HG03342 (cell line): Measurements from ENCODE around the gene MRPS9.

ENCODE experiments used
- ATAC-seq: cut with Tn5 transposase; IDR thresholded peaks from one replicate; pipeline ENCODE4 v1.9.1; 2021; ENCODE audit warnings: mild to moderate bottlenecking, moderate library complexity; ENCODE audit not compliant: unreplicated experiment

The MRPS9 gene

DNA sequence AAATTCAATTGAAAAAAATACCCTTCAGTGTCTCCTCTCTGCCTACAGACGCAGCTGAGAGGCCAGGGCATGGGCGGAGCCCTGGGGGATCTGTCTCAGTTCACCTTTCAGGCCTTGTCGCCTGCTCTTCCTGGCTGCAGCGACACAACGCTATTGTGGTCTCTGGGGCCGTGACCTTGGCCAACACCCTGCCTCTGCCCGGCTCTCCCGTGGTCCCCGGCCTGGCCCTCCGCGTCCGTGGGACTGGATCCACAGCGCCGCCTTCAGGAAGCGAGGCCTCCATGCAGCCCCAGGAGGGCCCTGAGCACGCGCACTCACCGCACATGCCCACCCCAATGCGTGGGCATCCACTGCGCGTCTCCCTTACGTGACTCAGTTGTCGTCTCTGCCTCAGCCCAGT, 81.1 kb downstream of the MRPS9 start:
- no peak for ATAC-seq

- no peak for ATAC-seq
These were observed 83.6 kb downstream of the MRPS9 start for GRCh38 chr2:105121434-105121833.

DNA sequence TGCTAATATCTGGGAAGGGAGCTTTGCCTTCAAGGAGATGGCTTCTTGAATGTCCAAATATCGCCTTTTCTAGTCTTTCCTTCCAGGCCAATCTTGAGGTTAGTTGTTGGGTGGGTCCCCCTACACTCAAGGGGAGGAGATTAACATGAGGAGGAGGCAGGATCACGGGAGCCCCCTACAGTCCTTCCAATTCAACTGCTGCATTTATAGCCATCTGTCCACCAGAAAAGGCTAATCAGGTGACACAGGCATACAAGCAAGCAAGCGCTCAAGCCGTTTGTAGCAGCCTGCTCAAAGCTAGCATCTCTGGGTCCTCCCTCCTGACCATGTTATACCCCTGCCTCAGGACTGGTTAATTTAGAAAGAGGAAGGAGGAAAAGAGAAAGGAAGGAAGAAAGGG, 87.6 kb downstream of the MRPS9 start:
- ATAC-seq, result no peak

- ATAC-seq, result no peak
These were observed 88.1 kb downstream of the MRPS9 start for GRCh38 chr2:105125920-105126319.

DNA sequence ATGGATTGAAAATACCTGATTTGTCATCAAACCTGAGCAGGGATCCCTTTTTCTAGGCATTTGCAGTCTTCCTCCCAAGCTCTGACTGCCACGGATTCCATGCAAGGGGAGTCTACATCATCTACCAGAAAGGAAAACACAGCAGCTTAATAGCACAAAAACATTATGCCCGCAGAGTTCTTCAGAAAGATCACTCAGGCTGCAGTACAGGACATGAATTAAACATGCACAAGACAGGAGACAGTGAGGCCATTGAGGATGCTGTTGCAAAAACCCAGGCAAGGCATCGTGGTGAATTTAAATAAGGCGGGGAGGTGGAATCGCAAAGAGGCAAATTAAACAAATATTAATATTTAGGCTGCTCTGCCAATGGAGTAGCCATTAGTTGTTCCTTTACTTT, 88.5 kb downstream of the MRPS9 start:
- no peak for ATAC-seq

- ATAC-seq, result no peak
These were observed 89.5 kb downstream of the MRPS9 start for GRCh38 chr2:105127289-105127915.

- peak; percentile 98 for ATAC-seq
These were observed 91.9 kb downstream of the MRPS9 start for GRCh38 chr2:105129722-105130232.

GRCh38 chr2:105130546-105130945, 92.7 kb downstream of the MRPS9 start:
- ATAC-seq, result no peak

DNA sequence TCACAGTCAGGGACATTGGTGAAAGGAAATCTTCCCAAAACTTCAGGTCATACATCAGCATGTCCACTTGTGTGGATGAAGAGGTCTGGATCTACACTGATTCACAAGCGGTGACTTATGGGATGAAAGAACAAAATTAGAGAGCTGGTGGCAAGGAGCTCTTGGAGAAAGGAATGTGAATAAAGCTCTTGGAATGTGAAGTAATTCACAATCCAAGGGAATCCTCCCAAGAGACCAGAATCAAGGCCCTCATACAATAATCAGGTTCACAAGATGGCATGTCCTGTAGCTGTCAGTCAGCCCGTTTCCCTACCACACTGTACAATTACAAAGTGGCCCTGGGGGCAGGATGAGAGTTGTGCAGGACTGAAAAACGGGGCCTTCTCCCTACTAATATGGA, 96.2 kb downstream of the MRPS9 start:
- no peak for ATAC-seq

GRCh38 chr2:105135436-105135835, 97.6 kb downstream of the MRPS9 start:
- no peak for ATAC-seq

GRCh38 chr2:105136394-105136793, 98.5 kb downstream of the MRPS9 start:
- ATAC-seq, result no peak

DNA sequence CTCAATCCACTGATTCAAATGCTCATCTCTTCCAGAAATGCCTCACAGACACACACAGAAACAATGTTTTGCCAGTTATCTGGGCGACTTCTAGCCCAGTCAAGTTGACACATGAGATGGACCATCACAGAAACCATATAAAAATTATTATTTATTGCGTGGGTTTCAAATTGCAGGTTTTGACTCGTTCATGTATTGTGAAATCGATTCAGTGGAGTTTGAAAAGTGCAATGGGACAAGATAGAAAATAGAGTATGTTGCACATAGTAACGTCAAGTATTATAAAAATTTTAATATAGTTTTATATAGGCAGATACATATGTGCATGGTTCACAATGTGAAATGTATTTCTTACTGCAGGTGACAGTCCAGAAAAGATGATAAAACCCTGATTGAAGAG, 100.8 kb downstream of the MRPS9 start:
- ATAC-seq, result no peak

GRCh38 chr2:105139556-105140239, 101.8 kb downstream of the MRPS9 start:
- ATAC-seq, result no peak

DNA sequence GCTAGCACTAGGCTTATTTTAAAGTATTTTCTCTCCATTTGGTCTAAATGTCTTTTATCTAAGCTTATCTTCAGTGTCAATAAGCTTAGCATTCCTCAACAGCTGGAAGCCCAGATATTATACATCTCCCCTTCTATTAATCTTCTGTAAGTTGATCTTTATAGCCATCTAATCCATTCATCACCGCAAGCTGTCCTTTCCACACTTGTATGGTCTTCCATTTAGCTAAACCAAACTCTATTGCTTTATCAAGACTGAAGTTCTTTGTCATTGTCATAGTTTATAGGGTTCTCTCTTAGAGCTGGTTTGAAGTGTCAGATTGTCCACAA, 102.3 kb downstream of the MRPS9 start:
- no peak for ATAC-seq

GRCh38 chr2:105141099-105141614, 103.3 kb downstream of the MRPS9 start:
- no peak for ATAC-seq

DNA sequence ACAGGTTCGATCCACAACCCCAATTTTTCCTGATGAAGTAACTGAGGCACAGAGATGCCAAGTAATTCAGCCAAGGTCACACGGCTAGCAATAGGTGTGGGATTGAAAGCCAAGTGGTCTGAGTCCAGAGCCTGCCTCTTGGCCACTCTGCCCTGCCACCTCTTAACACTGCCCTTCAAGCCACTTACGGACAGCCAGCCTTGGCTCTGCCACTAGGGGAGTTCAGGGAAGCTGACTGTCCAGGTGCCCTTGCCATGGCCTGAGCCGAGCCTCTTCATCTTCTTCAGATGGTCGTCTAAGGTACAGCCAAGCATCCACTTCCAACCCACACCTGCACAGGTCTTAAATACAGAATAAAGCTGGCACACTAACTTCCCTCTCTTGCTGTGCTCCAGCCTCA, 104.4 kb downstream of the MRPS9 start:
- ATAC-seq, result no peak

DNA sequence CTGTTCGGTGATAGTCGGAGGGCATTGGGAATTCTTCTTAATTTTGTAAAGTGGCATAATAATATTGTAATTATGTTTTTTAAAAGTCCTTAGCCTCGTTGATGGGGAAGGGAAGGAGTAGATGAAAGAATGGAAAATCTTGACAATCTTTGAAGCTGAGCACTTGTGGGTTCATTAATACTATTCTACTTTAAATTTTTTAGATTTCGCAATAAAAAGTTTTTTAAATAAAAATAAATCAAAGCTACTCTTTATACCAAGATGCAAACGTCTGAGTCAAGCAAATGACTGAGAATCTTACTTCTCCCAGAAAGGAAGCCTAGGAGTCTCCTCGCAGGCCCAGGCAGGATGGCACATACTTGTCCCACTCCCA, 105.2 kb downstream of the MRPS9 start:
- no peak for ATAC-seq

DNA sequence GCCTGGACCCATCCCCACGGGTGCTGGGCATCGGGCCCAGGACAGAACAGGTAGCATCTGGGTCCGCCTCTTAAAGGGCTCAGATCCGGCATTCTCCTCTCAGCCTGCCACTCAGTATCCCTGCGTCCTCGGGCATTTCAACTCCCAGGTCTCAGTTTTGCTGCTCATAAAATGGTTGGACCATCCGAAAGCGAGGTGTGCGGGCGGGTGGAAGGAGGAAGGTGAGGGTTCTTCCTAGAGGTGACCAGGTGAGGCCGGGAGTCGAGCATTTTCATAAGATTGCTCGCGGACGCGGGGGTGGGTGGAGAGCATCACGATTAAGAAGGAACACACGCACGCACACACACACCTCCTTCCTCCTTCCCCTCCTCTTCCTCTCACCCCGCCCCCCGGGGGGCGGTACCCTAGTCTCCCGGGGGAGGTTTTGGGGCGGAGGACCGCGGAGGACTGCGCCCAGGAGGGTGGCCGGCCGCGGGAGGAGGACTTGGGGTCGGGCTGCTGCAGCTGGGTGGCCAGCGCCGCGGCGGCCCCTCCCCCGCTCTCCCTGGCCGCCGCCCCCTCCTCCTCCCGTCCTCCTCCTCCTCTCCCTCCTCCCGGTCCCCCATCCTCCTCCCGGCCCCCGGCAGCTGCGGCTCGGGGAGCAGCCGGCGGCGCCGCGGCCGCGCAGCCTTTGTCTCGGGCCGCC, 105.7 kb downstream of the MRPS9 start:
- no peak for ATAC-seq

DNA sequence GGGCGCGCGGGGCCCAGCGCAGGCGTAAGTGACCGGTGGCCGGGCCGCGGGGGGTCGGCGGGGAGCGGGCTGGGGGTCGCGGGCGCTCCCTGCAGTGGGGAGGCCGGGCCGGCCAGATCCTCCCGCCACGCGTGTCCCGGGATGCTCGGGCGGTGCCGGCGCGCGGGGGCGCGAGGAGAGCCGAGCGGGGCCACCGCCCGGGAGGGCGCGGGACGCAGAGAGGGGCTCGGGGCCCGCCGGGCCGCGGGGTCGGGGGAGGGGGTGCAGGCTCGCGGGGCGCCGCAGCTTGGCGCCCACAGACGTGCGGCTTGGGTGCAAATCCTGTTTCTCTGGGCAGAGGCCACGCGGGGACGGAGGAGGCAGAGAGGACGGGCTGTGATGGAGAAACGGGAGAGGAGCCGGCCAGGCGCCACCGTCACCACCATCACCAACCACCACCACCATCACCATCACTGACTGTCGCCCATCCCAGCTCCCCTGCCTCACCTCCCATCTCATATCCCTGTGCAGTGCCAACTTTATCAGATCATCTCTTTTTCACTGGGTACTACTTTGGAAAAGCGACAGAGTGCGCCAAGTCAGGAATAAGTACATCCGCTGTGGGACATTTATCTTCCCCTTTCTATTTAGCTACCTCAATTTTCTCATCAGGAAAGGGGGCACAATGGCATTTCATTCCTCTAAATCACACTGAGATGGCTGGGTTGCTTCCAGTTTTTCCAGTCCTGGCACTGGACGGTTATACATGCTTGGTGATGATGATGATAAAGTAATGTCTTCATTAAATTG, 106.5 kb downstream of the MRPS9 start:
- ATAC-seq, result no peak

- peak; percentile 54 for ATAC-seq
These were observed 107.1 kb downstream of the MRPS9 start for GRCh38 chr2:105144941-105145300.

GRCh38 chr2:105149272-105149671, 111.4 kb downstream of the MRPS9 start:
- no peak for ATAC-seq
